DMS 273 treated with DMSO at 0.1 percent for 48 hours (cell line): ENCODE data around the gene PDLIM3.
"Not testable (repeated sequence)": the region's sequence is repeated elsewhere in the genome, so short reads cannot be mapped to it uniquely, and the experiment has no call there.

Experiments
- DNase-seq: peaks from one replicate; lab custom pipeline; 2025; lab: John Stamatoyannopoulos, UW

The PDLIM3 gene

GRCh38 chr4:185518494-185518893, 16.8 kb downstream of the PDLIM3 start:
- no peak for DNase-seq

GRCh38 chr4:185518069-185518468, 17.2 kb downstream of the PDLIM3 start:
- DNase-seq: no peak

- DNase-seq: no peak
These were observed 20.1 kb downstream of the PDLIM3 start for GRCh38 chr4:185515248-185515647.

GRCh38 chr4:185514182-185514697, 21.1 kb downstream of the PDLIM3 start:
- DNase-seq: no peak

GRCh38 chr4:185513489-185514181, 21.7 kb downstream of the PDLIM3 start:
- no peak for DNase-seq

- DNase-seq: no peak
These were observed 22.8 kb downstream of the PDLIM3 start for GRCh38 chr4:185512516-185512915.

GRCh38 chr4:185511243-185511642, 24.1 kb downstream of the PDLIM3 start:
- not testable (repeated sequence) for DNase-seq

GRCh38 chr4:185510806-185511205, 24.5 kb downstream of the PDLIM3 start:
- no peak for DNase-seq

GRCh38 chr4:185508181-185508580, 27.1 kb downstream of the PDLIM3 start:
- no peak for DNase-seq

- no peak for DNase-seq
These were observed 28.9 kb downstream of the PDLIM3 start for GRCh38 chr4:185506422-185506821.

GRCh38 chr4:185504098-185505047, 30.9 kb downstream of the PDLIM3 start:
- DNase-seq: no peak

GRCh38 chr4:185502386-185502785, 32.9 kb downstream of the PDLIM3 start:
- no peak for DNase-seq

GRCh38 chr4:185500576-185500975, 34.7 kb downstream of the PDLIM3 start:
- no peak for DNase-seq

- no peak for DNase-seq
These were observed 35.3 kb downstream of the PDLIM3 start for GRCh38 chr4:185500035-185500434.

- DNase-seq: no peak
These were observed 46.7 kb downstream of the PDLIM3 start for GRCh38 chr4:185488650-185489049.

- no peak for DNase-seq
These were observed 53.9 kb downstream of the PDLIM3 start for GRCh38 chr4:185481401-185481800.

- no peak for DNase-seq
These were observed 55.1 kb downstream of the PDLIM3 start for GRCh38 chr4:185480016-185480732.

GRCh38 chr4:185479507-185479971, 55.8 kb downstream of the PDLIM3 start:
- no peak for DNase-seq

GRCh38 chr4:185473247-185473646, 62.1 kb downstream of the PDLIM3 start:
- no peak for DNase-seq

GRCh38 chr4:185472103-185472542, 63.2 kb downstream of the PDLIM3 start:
- DNase-seq: no peak

GRCh38 chr4:185471235-185472102, 63.8 kb downstream of the PDLIM3 start, which contains the start of gene CCDC110:
Gene CCDC110, minus strand, starts transcription at chr4:185471733. Its CDS starts 50 bp downstream, at chr4:185471683.
- peak; percentile 8 for DNase-seq
